ENCODE results near the gene ATXN7L1. TPM values are rescaled to one million over a fixed set of nuclear protein-coding genes. Genes with fewer than 3 reads are reported as not detected.

Gene ATXN7L1, protein sequence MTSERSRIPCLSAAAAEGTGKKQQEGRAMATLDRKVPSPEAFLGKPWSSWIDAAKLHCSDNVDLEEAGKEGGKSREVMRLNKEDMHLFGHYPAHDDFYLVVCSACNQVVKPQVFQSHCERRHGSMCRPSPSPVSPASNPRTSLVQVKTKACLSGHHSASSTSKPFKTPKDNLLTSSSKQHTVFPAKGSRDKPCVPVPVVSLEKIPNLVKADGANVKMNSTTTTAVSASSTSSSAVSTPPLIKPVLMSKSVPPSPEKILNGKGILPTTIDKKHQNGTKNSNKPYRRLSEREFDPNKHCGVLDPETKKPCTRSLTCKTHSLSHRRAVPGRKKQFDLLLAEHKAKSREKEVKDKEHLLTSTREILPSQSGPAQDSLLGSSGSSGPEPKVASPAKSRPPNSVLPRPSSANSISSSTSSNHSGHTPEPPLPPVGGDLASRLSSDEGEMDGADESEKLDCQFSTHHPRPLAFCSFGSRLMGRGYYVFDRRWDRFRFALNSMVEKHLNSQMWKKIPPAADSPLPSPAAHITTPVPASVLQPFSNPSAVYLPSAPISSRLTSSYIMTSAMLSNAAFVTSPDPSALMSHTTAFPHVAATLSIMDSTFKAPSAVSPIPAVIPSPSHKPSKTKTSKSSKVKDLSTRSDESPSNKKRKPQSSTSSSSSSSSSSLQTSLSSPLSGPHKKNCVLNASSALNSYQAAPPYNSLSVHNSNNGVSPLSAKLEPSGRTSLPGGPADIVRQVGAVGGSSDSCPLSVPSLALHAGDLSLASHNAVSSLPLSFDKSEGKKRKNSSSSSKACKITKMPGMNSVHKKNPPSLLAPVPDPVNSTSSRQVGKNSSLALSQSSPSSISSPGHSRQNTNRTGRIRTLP
- total RNA-seq, result 2.4 and 4.2 TPM in 2 replicates

DNA sequence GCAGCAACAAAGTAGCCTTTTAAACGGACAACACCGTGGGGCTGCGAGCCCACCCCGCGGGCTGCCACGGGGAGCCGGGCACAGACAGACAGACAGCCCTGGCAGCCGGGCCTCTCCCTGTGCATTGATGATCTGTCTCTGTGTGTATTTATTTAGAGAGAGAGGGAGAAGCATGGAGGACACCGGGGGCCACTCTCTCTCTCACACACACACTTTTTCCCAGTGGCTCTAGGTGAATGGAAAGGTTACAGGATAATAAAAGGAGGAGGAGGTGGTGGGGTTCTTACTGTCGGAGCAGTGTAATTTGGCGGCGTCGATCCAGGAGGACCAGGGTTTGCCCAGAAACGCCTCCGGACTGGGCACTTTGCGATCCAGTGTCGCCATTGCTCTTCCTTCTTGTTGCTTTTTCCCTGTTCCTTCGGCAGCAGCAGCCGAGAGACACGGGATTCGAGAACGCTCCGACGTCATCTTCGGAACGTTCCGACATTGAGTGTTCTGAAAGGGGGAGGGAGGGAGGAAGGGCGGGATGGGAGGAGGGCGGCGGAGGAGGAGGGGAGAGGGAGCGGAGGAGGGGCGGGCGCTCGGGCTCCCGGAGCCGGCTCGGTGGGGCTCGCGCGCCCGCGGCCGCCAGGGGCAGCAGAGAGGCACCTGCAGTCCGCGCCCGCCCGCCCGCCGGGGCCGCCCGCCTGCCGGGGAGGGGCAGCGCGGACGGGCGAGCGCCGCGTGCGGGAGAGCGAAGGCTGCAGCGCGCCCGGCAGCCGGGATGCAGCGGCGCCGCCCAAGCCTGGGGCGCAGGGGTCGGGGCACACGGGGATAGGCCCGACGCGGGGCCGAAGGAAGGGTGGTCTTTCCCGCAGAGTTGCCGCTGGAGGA is at the start of gene ATXN7L1:
Gene ATXN7L1 (minus strand): TSS at position 509 of the 873 bp plus-strand sequence. CDS start 41 bp downstream, at position 468.
- FAIRE-seq (no peak), DNase-seq (ENCODE audit: low read depth) (peak; percentile 96)
- Histone ChIP-seq H3K36me3 (ENCODE audit: control insufficient read depth, insufficient read depth, low read length) (peaks cover 1% of the 10 kb centered on the region), H3K27me3 (ENCODE audit: control insufficient read depth, insufficient read depth, low read length) (no peaks in the 10 kb centered on the region), H3K4me3 (ENCODE audit: low read depth, low read length) (peak within 1 kb of the TSS; percentile 70)
- TF ChIP-seq, protein P1, sequence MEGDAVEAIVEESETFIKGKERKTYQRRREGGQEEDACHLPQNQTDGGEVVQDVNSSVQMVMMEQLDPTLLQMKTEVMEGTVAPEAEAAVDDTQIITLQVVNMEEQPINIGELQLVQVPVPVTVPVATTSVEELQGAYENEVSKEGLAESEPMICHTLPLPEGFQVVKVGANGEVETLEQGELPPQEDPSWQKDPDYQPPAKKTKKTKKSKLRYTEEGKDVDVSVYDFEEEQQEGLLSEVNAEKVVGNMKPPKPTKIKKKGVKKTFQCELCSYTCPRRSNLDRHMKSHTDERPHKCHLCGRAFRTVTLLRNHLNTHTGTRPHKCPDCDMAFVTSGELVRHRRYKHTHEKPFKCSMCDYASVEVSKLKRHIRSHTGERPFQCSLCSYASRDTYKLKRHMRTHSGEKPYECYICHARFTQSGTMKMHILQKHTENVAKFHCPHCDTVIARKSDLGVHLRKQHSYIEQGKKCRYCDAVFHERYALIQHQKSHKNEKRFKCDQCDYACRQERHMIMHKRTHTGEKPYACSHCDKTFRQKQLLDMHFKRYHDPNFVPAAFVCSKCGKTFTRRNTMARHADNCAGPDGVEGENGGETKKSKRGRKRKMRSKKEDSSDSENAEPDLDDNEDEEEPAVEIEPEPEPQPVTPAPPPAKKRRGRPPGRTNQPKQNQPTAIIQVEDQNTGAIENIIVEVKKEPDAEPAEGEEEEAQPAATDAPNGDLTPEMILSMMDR (IDR thresholded peaks at IDR 0.05; ENCODE audit: insufficient read depth, low read length, severe bottlenecking), result peak; percentile 30

DNA sequence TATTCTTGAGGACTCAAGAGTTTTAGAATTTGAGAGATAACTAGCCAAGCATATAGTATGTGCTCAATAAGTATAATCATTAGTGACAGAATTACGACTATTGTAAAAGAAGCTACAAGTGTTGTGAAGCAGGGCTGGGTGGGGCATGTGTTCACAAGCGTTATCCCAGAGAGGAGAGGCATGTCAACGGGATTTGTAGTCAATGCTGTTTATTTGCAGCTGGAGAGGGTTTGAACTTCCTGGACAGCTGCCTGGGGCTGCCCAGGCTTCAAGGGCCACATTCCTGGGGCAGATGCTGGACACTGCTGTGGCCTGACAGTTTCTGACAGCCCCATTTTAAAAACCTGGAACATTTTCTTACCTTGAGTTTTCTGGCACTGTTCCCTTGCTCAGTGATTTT is 49.7 kb upstream of the ATXN7L1 start:
- Histone ChIP-seq H3K27me3 (ENCODE audit: control insufficient read depth, insufficient read depth, low read length) (no peaks in the 10 kb centered on the region), H3K4me3 (ENCODE audit: low read depth, low read length) (no peak overlapping the region), H3K36me3 (ENCODE audit: control insufficient read depth, insufficient read depth, low read length) (no peaks in the 10 kb centered on the region)
- TF ChIP-seq, protein P1 (IDR thresholded peaks at IDR 0.05; ENCODE audit: insufficient read depth, low read length, severe bottlenecking), result no peak
- FAIRE-seq (no peak), DNase-seq (ENCODE audit: low read depth) (no peak)

DNA sequence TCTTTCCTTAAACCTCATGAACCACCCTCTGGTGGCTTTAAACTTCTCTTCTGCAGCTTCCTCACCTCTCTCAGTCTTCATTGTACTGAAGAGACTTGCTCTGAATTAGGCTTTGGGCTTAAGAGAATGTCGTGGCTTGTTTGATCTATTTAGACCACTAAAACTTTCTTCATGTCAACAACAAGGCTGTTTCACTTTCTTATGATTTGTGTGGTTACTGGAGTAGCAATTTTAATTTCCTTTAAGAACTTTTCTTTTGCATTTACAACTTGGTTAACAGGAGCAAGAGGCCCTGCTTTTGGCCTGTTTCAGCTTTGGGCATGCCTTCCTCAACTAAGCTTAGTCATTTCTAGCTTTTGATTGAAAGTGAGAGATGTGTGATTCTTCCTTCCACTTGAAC is 48.5 kb upstream of the ATXN7L1 start:
- no peak for FAIRE-seq
- Histone ChIP-seq H3K27me3 (ENCODE audit: control insufficient read depth, insufficient read depth, low read length) (no peaks in the 10 kb centered on the region), H3K36me3 (ENCODE audit: control insufficient read depth, insufficient read depth, low read length) (no peaks in the 10 kb centered on the region), H3K4me3 (ENCODE audit: low read depth, low read length) (no peak overlapping the region)
- TF ChIP-seq, protein P1 (IDR thresholded peaks at IDR 0.05; ENCODE audit: insufficient read depth, low read length, severe bottlenecking), result no peak
- DNase-seq (ENCODE audit: low read depth), result no peak

DNA sequence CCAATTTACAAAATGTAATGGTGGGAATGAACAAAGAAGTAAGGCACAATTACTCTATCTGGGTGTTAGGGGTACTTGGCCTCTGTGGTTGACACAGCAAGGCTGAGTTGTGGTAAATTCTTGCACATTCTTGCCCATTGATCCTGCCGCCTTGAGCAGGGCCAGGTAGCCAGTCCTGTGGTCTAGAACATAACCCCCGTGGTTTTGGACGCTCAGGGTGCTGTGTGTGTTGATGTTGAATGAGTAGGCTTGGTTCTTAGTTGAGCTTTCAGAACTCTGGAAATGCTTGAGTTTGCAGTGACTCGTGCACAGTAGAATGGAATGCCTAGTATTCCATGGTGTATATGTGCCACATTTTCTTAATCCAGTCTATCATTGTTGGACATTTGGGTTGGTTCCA is 44.4 kb upstream of the ATXN7L1 start:
- FAIRE-seq (no peak), DNase-seq (ENCODE audit: low read depth) (no peak)
- Histone ChIP-seq H3K4me3 (ENCODE audit: low read depth, low read length) (no peak overlapping the region), H3K36me3 (ENCODE audit: control insufficient read depth, insufficient read depth, low read length) (no peaks in the 10 kb centered on the region), H3K27me3 (ENCODE audit: control insufficient read depth, insufficient read depth, low read length) (no peaks in the 10 kb centered on the region)
- TF ChIP-seq, protein P1 (IDR thresholded peaks at IDR 0.05; ENCODE audit: insufficient read depth, low read length, severe bottlenecking), result no peak

DNA sequence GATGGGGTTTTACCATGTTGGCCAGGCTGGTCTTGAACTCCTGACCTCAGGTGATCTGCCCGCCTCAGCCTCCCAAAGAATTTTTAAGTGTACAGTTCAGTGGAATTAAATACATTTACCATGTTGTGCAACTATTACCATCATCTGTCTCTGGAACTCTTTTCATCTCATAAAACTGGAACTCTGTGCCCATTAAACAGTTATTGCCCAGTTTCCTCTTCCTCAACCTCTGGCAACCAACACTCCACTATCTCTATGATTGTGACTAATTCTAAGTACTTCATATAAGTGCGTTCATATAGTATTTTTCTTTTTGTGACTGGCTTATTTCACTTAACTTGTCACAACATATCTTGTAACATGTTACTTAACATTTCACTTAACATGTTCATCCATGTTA is 41.3 kb upstream of the ATXN7L1 start:
- DNase-seq (ENCODE audit: low read depth) (no peak), FAIRE-seq (no peak)
- Histone ChIP-seq H3K4me3 (ENCODE audit: low read depth, low read length) (no peak overlapping the region), H3K36me3 (ENCODE audit: control insufficient read depth, insufficient read depth, low read length) (no peaks in the 10 kb centered on the region), H3K27me3 (ENCODE audit: control insufficient read depth, insufficient read depth, low read length) (no peaks in the 10 kb centered on the region)
- TF ChIP-seq, protein P1 (IDR thresholded peaks at IDR 0.05; ENCODE audit: insufficient read depth, low read length, severe bottlenecking), result no peak
